GM18508 (cell line): ENCODE results near the gene L1TD1.
"Not testable (repeated sequence)": the region's sequence is repeated elsewhere in the genome, so short reads cannot be mapped to it uniquely, and the experiment has no call there.

Experiments
- ATAC-seq: cut with Tn5 transposase; IDR thresholded peaks from one replicate; pipeline ENCODE4 v1.9.1; 2021; ENCODE audit warnings: moderate number of reproducible peaks; ENCODE audit not compliant: insufficient read depth, unreplicated experiment

The L1TD1 gene

GRCh38 chr1:62194651-62195544, at the start of gene L1TD1:
TSS of gene L1TD1 (plus strand) at chr1:62194849. CDS start at chr1:62206629, 11,780 bp downstream.
- no peak for ATAC-seq

GRCh38 chr1:62159940-62160348, 34.7 kb upstream of the L1TD1 start:
- ATAC-seq, result no peak

- ATAC-seq, result no peak
These were observed 32.9 kb upstream of the L1TD1 start for GRCh38 chr1:62161711-62162110.

GRCh38 chr1:62170380-62170779, 24.3 kb upstream of the L1TD1 start:
- not testable (repeated sequence) for ATAC-seq

- ATAC-seq, result no peak
These were observed 19.0 kb upstream of the L1TD1 start for GRCh38 chr1:62175568-62176179.

GRCh38 chr1:62176597-62177312, 17.9 kb upstream of the L1TD1 start:
- no peak for ATAC-seq

GRCh38 chr1:62177621-62178020, 17.0 kb upstream of the L1TD1 start:
- no peak for ATAC-seq

- ATAC-seq, result no peak
These were observed 16.3 kb upstream of the L1TD1 start for GRCh38 chr1:62178372-62178771.

- not testable (repeated sequence) for ATAC-seq
These were observed 14.6 kb upstream of the L1TD1 start for GRCh38 chr1:62180054-62180453.

- ATAC-seq, result no peak
These were observed 14.0 kb upstream of the L1TD1 start for GRCh38 chr1:62180639-62181038.

- no peak for ATAC-seq
These were observed 13.1 kb upstream of the L1TD1 start for GRCh38 chr1:62181532-62181931.

GRCh38 chr1:62182157-62182556, 12.5 kb upstream of the L1TD1 start:
- ATAC-seq, result not testable (repeated sequence)

- ATAC-seq, result not testable (repeated sequence)
These were observed 11.3 kb upstream of the L1TD1 start for GRCh38 chr1:62183164-62184020.

GRCh38 chr1:62184336-62184735, 10.3 kb upstream of the L1TD1 start:
- ATAC-seq, result no peak

- ATAC-seq, result not testable (repeated sequence)
These were observed 9.4 kb upstream of the L1TD1 start for GRCh38 chr1:62185233-62185632.

GRCh38 chr1:62185677-62186076, 9.0 kb upstream of the L1TD1 start:
- ATAC-seq, result no peak

- ATAC-seq, result no peak
These were observed 7.1 kb upstream of the L1TD1 start for GRCh38 chr1:62187548-62187947.

GRCh38 chr1:62188111-62188510, 6.5 kb upstream of the L1TD1 start:
- ATAC-seq, result no peak

GRCh38 chr1:62196086-62196690, 1.5 kb downstream of the L1TD1 start:
- no peak for ATAC-seq
